Left kidney (tissue), 2 donors: ENCODE measurements around the gene PGAP6. TPM values are rescaled to one million over a fixed set of nuclear protein-coding genes. Genes with fewer than 3 reads are reported as not detected.

Experiments used
- DNase-seq: peaks from one replicate; pipeline ENCODE4 v3.0.0-alpha.2; 2013
- polyA plus RNA-seq: library from polyadenylated mRNA; unstranded; fragments of 120-200 nt; gene quantifications from one replicate; pipeline ENCODE4 v1.2.1, GENCODE V29; 2013; ENCODE audit not compliant: insufficient read length

Gene PGAP6
- polyA plus RNA-seq, 1 donor: 56.1 TPM

DNA sequence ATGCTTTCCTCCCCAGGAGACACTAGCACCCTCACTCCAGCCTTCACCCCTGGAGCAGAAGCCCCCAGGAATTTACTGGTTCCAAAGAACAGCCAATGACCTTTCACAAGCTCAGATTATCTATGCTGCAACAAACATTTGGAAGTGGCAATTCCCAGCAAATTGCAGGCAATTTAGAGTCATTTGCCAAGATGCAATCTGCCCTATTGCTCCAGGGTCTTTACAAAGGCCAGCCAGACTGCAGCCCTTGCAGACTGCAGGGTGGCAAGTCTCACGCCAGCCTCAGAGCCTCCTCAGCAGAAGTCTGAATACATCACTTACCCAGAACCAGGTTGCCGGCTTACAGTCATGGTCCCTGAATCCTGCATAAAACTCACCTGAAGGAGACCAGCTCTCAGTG lies 51.0 kb downstream of the PGAP6 start:
- no peak for DNase-seq

DNA sequence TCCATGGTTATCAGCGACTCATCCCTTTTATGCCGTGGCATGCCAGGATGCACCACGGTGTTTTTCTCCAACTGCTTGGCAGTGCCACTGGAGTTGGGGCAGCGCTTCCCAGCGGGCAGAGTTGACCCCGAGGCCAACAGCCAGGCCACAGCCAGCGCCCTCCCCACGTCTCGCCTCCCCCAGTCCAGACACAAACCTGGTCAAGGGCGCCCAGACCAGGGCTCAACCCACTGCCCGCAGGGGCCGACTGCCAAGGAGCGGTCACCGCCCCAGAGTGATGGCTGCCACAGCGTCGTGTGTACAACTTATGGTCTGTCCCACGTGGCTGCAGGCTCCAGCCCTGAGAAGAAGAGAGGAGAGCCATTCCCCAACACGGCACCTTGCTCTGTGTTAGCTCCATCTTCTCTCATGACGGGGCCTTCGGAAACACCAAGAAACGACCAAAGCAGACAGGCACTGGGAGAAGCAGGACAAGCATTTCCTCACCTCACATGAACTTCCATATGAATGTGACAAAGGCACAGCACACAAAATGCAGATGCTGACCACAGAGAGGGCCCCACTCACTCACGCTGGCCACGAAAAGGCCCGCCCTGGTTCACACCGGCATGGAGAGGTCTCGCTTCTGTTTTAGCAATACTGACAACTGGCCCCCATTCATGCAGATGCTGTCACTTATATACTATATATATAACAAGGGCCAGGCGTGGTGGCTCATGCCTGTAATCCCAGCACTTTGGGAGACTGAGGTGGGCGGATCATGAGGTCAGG lies 56.2 kb downstream of the PGAP6 start:
- DNase-seq: no peak

DNA sequence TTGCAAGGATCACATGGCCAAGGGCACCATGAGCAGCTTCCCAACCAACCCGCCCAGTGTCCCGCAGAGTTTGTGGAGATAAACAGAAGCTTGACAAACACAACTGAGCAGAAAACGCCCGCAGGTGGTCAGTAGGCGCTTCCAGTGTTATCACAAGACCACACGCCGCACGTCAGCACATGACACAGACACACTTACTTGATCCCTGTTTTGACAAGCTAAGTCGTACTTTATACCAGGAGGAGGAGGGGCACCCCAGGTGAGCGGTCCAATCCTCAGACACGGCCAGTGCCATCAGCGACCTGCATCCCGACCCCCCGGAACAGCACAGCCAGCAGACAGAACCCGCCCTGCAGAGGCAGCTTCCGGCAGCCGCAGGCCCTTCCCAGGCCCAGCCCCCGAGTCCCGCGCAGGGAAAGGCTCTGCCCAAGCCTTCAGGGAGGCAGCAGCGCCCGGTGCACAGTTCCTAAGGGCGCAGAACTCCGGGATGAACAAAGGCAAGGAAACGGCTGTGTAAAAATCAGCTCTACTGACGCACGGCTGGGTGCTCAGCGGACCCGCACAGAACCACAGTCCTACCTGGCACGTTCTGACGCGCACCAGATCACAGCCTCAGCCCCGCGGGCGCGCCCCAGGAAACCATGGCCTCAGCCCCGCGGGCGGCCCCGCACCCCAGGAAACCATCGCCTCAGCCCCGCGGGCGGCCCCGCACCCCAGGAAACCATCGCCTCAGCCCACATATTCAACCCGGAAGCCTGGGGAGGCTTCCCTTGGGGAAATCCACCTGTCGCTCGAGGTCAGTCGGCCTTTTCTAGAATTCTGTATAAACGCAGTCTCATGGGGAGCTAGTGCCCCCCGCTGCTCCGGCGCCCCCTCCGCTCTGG lies 57.1 kb downstream of the PGAP6 start:
- no peak for DNase-seq

DNA sequence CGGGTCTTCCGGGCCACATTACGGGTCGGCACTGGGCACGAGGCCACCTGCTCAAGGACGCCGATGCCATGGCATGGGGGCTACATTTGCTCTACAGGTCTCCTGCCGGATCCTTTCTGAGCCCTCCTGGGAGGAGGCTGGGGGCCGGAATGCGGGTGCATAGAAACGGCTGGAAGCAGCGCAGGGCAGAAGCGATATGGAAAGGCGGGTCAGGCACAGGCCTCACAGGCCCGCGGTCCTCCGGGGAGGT lies 57.7 kb downstream of the PGAP6 start:
- DNase-seq: no peak

DNA sequence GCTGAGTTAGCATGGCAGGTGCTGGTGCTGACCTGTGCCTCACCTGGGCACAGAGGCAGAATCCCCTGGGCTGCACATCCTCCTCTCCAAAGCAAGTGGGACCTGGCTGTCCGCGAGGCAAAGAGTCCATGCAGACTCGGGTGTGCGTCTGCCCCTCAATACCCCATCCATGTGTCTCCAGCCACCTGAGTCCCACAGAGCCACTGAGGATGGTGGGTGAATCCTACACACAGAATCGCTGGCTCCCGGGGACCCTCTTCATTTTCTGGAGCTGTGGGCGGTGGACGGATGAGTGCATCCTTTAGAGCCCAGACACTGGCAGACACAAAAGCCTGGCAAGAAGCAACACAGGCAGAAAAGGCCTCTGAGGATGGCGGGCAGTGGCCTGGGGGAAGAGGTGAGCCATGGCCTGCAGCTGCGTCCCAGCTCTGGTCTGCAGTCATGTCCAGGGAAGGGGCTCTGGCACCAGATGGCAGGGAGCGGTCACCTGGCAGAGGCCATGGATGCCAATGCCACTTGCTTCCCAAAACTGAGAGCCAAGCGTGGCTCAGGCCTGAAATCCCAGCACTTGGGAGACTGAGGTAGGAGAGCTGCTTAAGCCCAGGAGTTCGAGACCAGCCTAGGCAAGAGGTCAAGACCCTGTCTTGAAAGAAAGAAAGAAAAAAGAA lies 59.2 kb downstream of the PGAP6 start:
- DNase-seq: no peak

DNA sequence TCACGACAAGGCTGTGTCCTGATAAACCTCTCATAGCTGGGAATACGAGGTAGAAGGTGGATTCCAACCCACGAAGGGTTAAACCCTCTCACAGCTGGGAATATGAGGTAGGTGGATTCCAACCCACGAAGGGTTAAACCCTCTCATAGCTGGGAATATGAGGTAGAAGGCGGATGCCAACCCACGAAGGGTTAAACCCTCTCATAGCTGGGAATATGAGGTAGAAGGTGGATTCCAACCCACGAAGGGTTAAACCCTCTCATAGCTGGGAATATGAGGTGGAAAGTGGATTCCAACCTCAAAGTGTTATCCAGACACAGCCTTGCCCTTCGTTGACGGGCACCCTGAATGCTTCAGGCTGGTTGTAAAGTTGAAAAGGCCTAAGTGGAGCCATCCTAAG lies 60.2 kb downstream of the PGAP6 start:
- DNase-seq: no peak

Other genes starting within 250 kb of the PGAP6 start
- gene NPRL3, start 243.3 kb downstream of the PGAP6 start, polyA plus RNA-seq: 33.5 TPM
- 0.30 TPM for gene HBZ, start 229.3 kb downstream of the PGAP6 start, polyA plus RNA-seq
- gene HBM, start 216.0 kb downstream of the PGAP6 start, polyA plus RNA-seq: 1.8 TPM
- gene HBA2, start 209.1 kb downstream of the PGAP6 start, polyA plus RNA-seq: 570 TPM
- 394 TPM for gene HBA1, start 205.3 kb downstream of the PGAP6 start, polyA plus RNA-seq
- gene HBQ1, start 201.5 kb downstream of the PGAP6 start, polyA plus RNA-seq: not detected
- 168 TPM for gene LUC7L, start 152.5 kb downstream of the PGAP6 start, polyA plus RNA-seq
- gene FAM234A, start 147.2 kb downstream of the PGAP6 start, polyA plus RNA-seq: 74.8 TPM
- 1.4 TPM for gene RGS11, start 106.0 kb downstream of the PGAP6 start, polyA plus RNA-seq
- gene ARHGDIG, start 101.4 kb downstream of the PGAP6 start, polyA plus RNA-seq: 3.6 TPM
- gene PDIA2, start 98.8 kb downstream of the PGAP6 start, polyA plus RNA-seq: 2.4 TPM
- gene AXIN1, start 29.3 kb downstream of the PGAP6 start, polyA plus RNA-seq: 14.7 TPM
- gene MRPL28, start 11.4 kb downstream of the PGAP6 start, polyA plus RNA-seq: 52.8 TPM
- 106 TPM for gene NME4, start 15.2 kb upstream of the PGAP6 start, polyA plus RNA-seq
- 20.1 TPM for gene DECR2, start 19.9 kb upstream of the PGAP6 start, polyA plus RNA-seq
- gene RAB11FIP3, start 43.7 kb upstream of the PGAP6 start, polyA plus RNA-seq: 127 TPM
- 23.8 TPM for gene CAPN15, start 145.7 kb upstream of the PGAP6 start, polyA plus RNA-seq
- 6.6 TPM for gene PRR35, start 178.4 kb upstream of the PGAP6 start, polyA plus RNA-seq
- 4.7 TPM for gene NHLRC4, start 185.0 kb upstream of the PGAP6 start, polyA plus RNA-seq
- gene PIGQ, start 188.0 kb upstream of the PGAP6 start, polyA plus RNA-seq: 60.9 TPM
- gene RAB40C, start 208.1 kb upstream of the PGAP6 start, polyA plus RNA-seq: 17.3 TPM
- gene WFIKKN1, start 249.0 kb upstream of the PGAP6 start, polyA plus RNA-seq: 1.5 TPM